GM23338 (cell line): ENCODE measurements around the gene PLEKHG5. TPM values are rescaled to one million over a fixed set of nuclear protein-coding genes. Genes with fewer than 3 reads are reported as not detected.

Experiments
- ATAC-seq: fragments of 200-7000 bp; cut with Tn5 transposase; 3 replicates; pipeline ENCODE4 v1.9.1; 2020
- DNase-seq: peaks from one replicate; pipeline ENCODE4 v3.0.0-alpha.2; 2015; ENCODE audit warnings: low spot score
- H2AFZ ChIP-seq: fragments of 200-600 bp; sonication (generic); 2 replicates; pipeline ENCODE4 v1.8.0; 2016; ENCODE audit warnings: antibody characterized with exemption, mild to moderate bottlenecking, moderate library complexity
- H3F3A ChIP-seq: fragments of 200-600 bp; sonication (generic); replicated peaks from 2 replicates; pipeline ENCODE4 v1.8.0; 2017; ENCODE audit warnings: antibody characterized with exemption, mixed run types, low read depth
- H3K27ac ChIP-seq: fragments of 200-600 bp; sonication (generic); 2 replicates; pipeline ENCODE4 v1.6.1; 2016; ENCODE audit warnings: low read depth
- H3K27me3 ChIP-seq: fragments of 200-600 bp; sonication (generic); 2 replicates; pipeline ENCODE4 v1.8.0; 2016; ENCODE audit warnings: mild to moderate bottlenecking, mixed run types, moderate library complexity; ENCODE audit not compliant: insufficient read depth
- H3K36me3 ChIP-seq: fragments of 200-600 bp; sonication (generic); 2 replicates; pipeline ENCODE4 v1.8.0; 2016; ENCODE audit warnings: mild to moderate bottlenecking; ENCODE audit not compliant: insufficient read depth
- H3K4me1 ChIP-seq: fragments of 200-600 bp; sonication (generic); 2 replicates; pipeline ENCODE4 v1.8.0; 2016; ENCODE audit warnings: mild to moderate bottlenecking, moderate library complexity; ENCODE audit not compliant: insufficient read depth
- H3K4me2 ChIP-seq: fragments of 200-600 bp; sonication (generic); 2 replicates; pipeline ENCODE4 v1.7.1; 2017; ENCODE audit warnings: mixed run types
- H3K4me3 ChIP-seq: fragments of 200-600 bp; sonication (generic); 2 replicates; pipeline ENCODE4 v1.6.1; 2016; ENCODE audit warnings: mixed run types
- H3K79me2 ChIP-seq: fragments of 200-600 bp; sonication (generic); replicated peaks from 2 replicates; pipeline ENCODE4 v1.8.0; 2017; ENCODE audit warnings: mild to moderate bottlenecking; ENCODE audit not compliant: insufficient read depth
- H3K9me2 ChIP-seq: fragments of 200-600 bp; sonication (generic); 2 replicates; pipeline ENCODE4 v1.8.0; 2017; ENCODE audit not compliant: insufficient read depth
- H4K20me1 ChIP-seq: fragments of 200-600 bp; sonication (generic); replicated peaks from 2 replicates; pipeline ENCODE4 v1.8.0; 2017; ENCODE audit warnings: mild to moderate bottlenecking; ENCODE audit not compliant: insufficient read depth
- H3K27ac Mint-ChIP-seq: 2 replicates; pipeline ENCODE4 v1.8.0; 2020; ENCODE audit warnings: inconsistent platforms, mild to moderate bottlenecking, moderate library complexity, mixed read lengths
- H3K27me3 Mint-ChIP-seq: 3 replicates; pipeline ENCODE4 v1.8.0; 2022; ENCODE audit warnings: low read depth, mild to moderate bottlenecking, moderate library complexity, mixed read lengths, inconsistent platforms; ENCODE audit not compliant: insufficient read depth, poor library complexity
- H3K36me3 Mint-ChIP-seq: 3 replicates; pipeline ENCODE4 v1.8.0; 2021; ENCODE audit warnings: low read depth, mild to moderate bottlenecking, inconsistent platforms, moderate library complexity, mixed read lengths
- H3K4me1 Mint-ChIP-seq: 3 replicates; pipeline ENCODE4 v1.8.0; 2020; ENCODE audit warnings: mild to moderate bottlenecking, inconsistent platforms, mixed read lengths
- H3K4me3 Mint-ChIP-seq: 3 replicates; pipeline ENCODE4 v1.8.0; 2021; ENCODE audit warnings: moderate library complexity, mild to moderate bottlenecking, inconsistent platforms, mixed read lengths
- H3K9me3 Mint-ChIP-seq: 3 replicates; pipeline ENCODE4 v1.8.0; 2020; ENCODE audit warnings: moderate library complexity, mild to moderate bottlenecking, inconsistent platforms, mixed read lengths
- CREB1 ChIP-seq: fragments of 250-450 bp; sonication (Bioruptor Pico); IDR thresholded peaks from 2 replicates; pipeline ENCODE4 v1.5.0; 2020; ENCODE audit warnings: low read depth, mild to moderate bottlenecking, moderate library complexity
- EZH2phosphoT487 ChIP-seq: fragments of 200-600 bp; sonication (generic); IDR thresholded peaks from one replicate; pipeline ENCODE4 v1.8.1; 2018; ENCODE audit warnings: antibody characterized with exemption; ENCODE audit not compliant: unreplicated experiment
- JUNB ChIP-seq: IDR thresholded peaks from one replicate; pipeline ENCODE4 v1.6.1; 2016; ENCODE audit warnings: antibody characterized with exemption; ENCODE audit not compliant: unreplicated experiment
- POLR2AphosphoS5 ChIP-seq: IDR thresholded peaks from 2 replicates; pipeline ENCODE4 v1.6.1; 2016; ENCODE audit warnings: antibody characterized with exemption, low read depth
- STAT1 ChIP-seq: IDR thresholded peaks from one replicate; pipeline ENCODE4 v1.6.1; 2016; ENCODE audit warnings: antibody characterized with exemption; ENCODE audit not compliant: unreplicated experiment
- ZNF114 ChIP-seq: fragments of 250-450 bp; sonication (Bioruptor Pico); IDR thresholded peaks from 2 replicates; pipeline ENCODE4 v1.5.0; 2020; ENCODE audit warnings: mild to moderate bottlenecking, moderate library complexity
- ZNF331 ChIP-seq: fragments of 250-450 bp; sonication (Bioruptor Pico); IDR thresholded peaks from 2 replicates; pipeline ENCODE4 v1.5.0; 2020; ENCODE audit warnings: low read depth, mild to moderate bottlenecking, moderate library complexity
- polyA plus RNA-seq: library from polyadenylated mRNA; unstranded; fragments of >200 nt; fragmentation: Nextera tagmentation; extraction: Ambion mirVana; gene quantifications from 2 replicates; pipeline ENCODE4 v1.2.1, GENCODE V29; 2016
- total RNA-seq: library from RNA; depleted of rRNA; stranded (reverse); fragments of >200 nt; shearing (Covaris generic); gene quantifications from 2 replicates; pipeline ENCODE4 v1.2.3, GENCODE V29; 2014
- TF ChIP-seq, protein P1 (sequence below), 2 experiments: fragments of 200-600 bp in 1 of 2; sonication (generic) in 1 of 2; conservative IDR thresholded peaks; 2 replicates each; pipeline versions ENCODE4 v1.5.1 to v1.6.1; 2016 to 2017; ENCODE audit warnings: antibody characterized with exemption in 2 of 2, low read depth in 2 of 2, mild to moderate bottlenecking in 2 of 2, moderate library complexity in 1 of 2
- TF ChIP-seq, protein P2 (sequence below): fragments of 250-450 bp; sonication (Bioruptor Pico); IDR thresholded peaks from 2 replicates; pipeline ENCODE4 v1.5.0; 2020; ENCODE audit warnings: mild to moderate bottlenecking, moderate library complexity
- TF ChIP-seq, protein P3 (sequence below): IDR thresholded peaks from one replicate; pipeline ENCODE4 v1.6.1; 2018; ENCODE audit warnings: antibody characterized with exemption; ENCODE audit not compliant: unreplicated experiment

Gene PLEKHG5
- total and polyA plus RNA-seq, 2 experiments from 2014 or later = 9.0 to 26.4 TPM

DNA sequence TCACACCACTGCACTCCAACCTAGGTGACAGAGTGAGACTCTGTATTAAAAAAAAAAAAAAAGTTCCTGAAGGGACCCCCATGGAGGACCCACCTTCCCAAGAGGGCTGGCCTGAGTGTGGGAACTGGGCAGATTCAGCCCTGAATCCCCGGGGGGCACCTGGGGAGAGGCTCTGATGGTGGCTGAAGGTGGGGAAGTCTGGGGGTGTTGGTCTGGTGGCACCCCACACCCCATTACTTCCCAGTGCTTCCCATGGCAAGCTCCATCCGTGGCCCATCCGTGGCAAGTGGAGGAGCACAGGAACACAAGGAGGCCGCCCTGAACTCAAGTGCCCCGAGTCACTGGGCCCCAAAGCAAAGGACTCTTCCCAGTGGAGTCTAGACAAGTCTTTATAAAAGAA is 24.7 kb downstream of the PLEKHG5 start:
- Mint-ChIP-seq H3K9me3 (no peaks in the 10 kb centered on the region; the same call in 2 of the 3 replicates), H3K36me3 (peaks cover 33% of the 10 kb centered on the region), H3K4me1 (peaks cover 7% of the 10 kb centered on the region), H3K27ac (no peak overlapping the region), H3K4me3 (peak overlapping the region; percentile 27; the same call in 2 of the 3 replicates), H3K27me3 (peaks cover 13% of the 10 kb centered on the region)
- TF ChIP-seq STAT1 (no peak), JUNB (no peak), EZH2phosphoT487 (no peak), ZNF331 (CRISPR knock-in tag) (no peak), POLR2AphosphoS5 (no peak), CREB1 (CRISPR knock-in tag) (no peak), ZNF114 (CRISPR knock-in tag) (no peak)
- TF ChIP-seq, protein P1, sequence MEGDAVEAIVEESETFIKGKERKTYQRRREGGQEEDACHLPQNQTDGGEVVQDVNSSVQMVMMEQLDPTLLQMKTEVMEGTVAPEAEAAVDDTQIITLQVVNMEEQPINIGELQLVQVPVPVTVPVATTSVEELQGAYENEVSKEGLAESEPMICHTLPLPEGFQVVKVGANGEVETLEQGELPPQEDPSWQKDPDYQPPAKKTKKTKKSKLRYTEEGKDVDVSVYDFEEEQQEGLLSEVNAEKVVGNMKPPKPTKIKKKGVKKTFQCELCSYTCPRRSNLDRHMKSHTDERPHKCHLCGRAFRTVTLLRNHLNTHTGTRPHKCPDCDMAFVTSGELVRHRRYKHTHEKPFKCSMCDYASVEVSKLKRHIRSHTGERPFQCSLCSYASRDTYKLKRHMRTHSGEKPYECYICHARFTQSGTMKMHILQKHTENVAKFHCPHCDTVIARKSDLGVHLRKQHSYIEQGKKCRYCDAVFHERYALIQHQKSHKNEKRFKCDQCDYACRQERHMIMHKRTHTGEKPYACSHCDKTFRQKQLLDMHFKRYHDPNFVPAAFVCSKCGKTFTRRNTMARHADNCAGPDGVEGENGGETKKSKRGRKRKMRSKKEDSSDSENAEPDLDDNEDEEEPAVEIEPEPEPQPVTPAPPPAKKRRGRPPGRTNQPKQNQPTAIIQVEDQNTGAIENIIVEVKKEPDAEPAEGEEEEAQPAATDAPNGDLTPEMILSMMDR (conservative IDR thresholded peaks at IDR 0.05; ENCODE audit: low read depth in 2 of 2) = no peak
- TF ChIP-seq, protein P2, sequence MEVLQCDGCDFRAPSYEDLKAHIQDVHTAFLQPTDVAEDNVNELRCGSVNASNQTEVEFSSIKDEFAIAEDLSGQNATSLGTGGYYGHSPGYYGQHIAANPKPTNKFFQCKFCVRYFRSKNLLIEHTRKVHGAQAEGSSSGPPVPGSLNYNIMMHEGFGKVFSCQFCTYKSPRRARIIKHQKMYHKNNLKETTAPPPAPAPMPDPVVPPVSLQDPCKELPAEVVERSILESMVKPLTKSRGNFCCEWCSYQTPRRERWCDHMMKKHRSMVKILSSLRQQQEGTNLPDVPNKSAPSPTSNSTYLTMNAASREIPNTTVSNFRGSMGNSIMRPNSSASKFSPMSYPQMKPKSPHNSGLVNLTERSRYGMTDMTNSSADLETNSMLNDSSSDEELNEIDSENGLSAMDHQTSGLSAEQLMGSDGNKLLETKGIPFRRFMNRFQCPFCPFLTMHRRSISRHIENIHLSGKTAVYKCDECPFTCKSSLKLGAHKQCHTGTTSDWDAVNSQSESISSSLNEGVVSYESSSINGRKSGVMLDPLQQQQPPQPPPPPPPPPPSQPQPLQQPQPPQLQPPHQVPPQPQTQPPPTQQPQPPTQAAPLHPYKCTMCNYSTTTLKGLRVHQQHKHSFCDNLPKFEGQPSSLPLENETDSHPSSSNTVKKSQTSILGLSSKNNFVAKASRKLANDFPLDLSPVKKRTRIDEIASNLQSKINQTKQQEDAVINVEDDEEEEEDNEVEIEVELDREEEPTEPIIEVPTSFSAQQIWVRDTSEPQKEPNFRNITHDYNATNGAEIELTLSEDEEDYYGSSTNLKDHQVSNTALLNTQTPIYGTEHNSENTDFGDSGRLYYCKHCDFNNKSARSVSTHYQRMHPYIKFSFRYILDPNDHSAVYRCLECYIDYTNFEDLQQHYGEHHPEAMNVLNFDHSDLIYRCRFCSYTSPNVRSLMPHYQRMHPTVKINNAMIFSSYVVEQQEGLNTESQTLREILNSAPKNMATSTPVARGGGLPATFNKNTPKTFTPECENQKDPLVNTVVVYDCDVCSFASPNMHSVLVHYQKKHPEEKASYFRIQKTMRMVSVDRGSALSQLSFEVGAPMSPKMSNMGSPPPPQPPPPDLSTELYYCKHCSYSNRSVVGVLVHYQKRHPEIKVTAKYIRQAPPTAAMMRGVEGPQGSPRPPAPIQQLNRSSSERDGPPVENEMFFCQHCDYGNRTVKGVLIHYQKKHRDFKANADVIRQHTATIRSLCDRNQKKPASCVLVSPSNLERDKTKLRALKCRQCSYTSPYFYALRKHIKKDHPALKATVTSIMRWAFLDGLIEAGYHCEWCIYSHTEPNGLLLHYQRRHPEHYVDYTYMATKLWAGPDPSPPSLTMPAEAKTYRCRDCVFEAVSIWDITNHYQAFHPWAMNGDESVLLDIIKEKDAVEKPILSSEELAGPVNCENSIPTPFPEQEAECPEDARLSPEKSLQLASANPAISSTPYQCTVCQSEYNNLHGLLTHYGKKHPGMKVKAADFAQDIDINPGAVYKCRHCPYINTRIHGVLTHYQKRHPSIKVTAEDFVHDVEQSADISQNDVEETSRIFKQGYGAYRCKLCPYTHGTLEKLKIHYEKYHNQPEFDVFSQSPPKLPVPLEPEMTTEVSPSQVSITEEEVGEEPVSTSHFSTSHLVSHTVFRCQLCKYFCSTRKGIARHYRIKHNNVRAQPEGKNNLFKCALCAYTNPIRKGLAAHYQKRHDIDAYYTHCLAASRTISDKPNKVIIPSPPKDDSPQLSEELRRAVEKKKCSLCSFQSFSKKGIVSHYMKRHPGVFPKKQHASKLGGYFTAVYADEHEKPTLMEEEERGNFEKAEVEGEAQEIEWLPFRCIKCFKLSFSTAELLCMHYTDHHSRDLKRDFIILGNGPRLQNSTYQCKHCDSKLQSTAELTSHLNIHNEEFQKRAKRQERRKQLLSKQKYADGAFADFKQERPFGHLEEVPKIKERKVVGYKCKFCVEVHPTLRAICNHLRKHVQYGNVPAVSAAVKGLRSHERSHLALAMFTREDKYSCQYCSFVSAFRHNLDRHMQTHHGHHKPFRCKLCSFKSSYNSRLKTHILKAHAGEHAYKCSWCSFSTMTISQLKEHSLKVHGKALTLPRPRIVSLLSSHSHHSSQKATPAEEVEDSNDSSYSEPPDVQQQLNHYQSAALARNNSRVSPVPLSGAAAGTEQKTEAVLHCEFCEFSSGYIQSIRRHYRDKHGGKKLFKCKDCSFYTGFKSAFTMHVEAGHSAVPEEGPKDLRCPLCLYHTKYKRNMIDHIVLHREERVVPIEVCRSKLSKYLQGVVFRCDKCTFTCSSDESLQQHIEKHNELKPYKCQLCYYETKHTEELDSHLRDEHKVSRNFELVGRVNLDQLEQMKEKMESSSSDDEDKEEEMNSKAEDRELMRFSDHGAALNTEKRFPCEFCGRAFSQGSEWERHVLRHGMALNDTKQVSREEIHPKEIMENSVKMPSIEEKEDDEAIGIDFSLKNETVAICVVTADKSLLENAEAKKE (CRISPR knock-in tag) = no peak
- TF ChIP-seq, protein P3, sequence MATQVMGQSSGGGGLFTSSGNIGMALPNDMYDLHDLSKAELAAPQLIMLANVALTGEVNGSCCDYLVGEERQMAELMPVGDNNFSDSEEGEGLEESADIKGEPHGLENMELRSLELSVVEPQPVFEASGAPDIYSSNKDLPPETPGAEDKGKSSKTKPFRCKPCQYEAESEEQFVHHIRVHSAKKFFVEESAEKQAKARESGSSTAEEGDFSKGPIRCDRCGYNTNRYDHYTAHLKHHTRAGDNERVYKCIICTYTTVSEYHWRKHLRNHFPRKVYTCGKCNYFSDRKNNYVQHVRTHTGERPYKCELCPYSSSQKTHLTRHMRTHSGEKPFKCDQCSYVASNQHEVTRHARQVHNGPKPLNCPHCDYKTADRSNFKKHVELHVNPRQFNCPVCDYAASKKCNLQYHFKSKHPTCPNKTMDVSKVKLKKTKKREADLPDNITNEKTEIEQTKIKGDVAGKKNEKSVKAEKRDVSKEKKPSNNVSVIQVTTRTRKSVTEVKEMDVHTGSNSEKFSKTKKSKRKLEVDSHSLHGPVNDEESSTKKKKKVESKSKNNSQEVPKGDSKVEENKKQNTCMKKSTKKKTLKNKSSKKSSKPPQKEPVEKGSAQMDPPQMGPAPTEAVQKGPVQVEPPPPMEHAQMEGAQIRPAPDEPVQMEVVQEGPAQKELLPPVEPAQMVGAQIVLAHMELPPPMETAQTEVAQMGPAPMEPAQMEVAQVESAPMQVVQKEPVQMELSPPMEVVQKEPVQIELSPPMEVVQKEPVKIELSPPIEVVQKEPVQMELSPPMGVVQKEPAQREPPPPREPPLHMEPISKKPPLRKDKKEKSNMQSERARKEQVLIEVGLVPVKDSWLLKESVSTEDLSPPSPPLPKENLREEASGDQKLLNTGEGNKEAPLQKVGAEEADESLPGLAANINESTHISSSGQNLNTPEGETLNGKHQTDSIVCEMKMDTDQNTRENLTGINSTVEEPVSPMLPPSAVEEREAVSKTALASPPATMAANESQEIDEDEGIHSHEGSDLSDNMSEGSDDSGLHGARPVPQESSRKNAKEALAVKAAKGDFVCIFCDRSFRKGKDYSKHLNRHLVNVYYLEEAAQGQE = no peak
- ATAC-seq (no peak), DNase-seq (no peak)
- no peaks in the 10 kb centered on the region for H3K9me2 ChIP-seq
- no peak overlapping the region; the same call in 1 of the 2 replicates for H3K4me2 ChIP-seq
- H3K27ac ChIP-seq = no peak overlapping the region
- H3K27me3 ChIP-seq = peaks cover 5% of the 10 kb centered on the region; the same call in 1 of the 2 replicates
- no peak overlapping the region for H2AFZ ChIP-seq
- no peaks in the 10 kb centered on the region for H3K79me2 ChIP-seq
- H4K20me1 ChIP-seq = peaks cover 3% of the 10 kb centered on the region; the same call in 1 of the 2 replicates
- no peak overlapping the region for H3K4me3 ChIP-seq
- no peaks in the 10 kb centered on the region for H3K36me3 ChIP-seq
- peaks cover 2% of the 10 kb centered on the region; the same call in 1 of the 2 replicates for H3K4me1 ChIP-seq
- peaks cover 15% of the 10 kb centered on the region; the same call in 1 of the 2 replicates for H3F3A ChIP-seq
